Endothelial cell of umbilical vein (primary cell): ENCODE data around the gene NUBP1. TPM values are rescaled to one million over a fixed set of nuclear protein-coding genes. Genes with fewer than 3 reads are reported as not detected.

Experiments
- BruUV-seq: library from RNA; stranded (reverse); fragments of 400-500 nt; replicated peaks from 2 replicates; lab custom pipeline; 2021; lab: Mats Ljungman, UMichigan
- CTCF ChIA-PET: fragments of 300-600, 350-600 bp; sonication (Branson Sonifier 250); formaldehyde crosslinking; loops from one replicate; lab custom pipeline; 2021; ENCODE audit warnings: antibody characterized with exemption, inconsistent platforms; lab: Charles Lee
- POLR2A ChIA-PET: fragments of 300-600, 350-600 bp; sonication (Branson Sonifier 250); formaldehyde crosslinking; loops from one replicate; lab custom pipeline; 2021; ENCODE audit warnings: antibody characterized with exemption, inconsistent platforms; lab: Charles Lee
- DNase-seq: peaks from one replicate; pipeline ENCODE4 v3.0.0-alpha.2; 2011; ENCODE audit warnings: low read depth, low spot score
- FAIRE-seq: peaks from 2 replicates; lab custom pipeline; 2011; peaks lifted over from hg19 to GRCh38; lab: Jason Lieb, UNC
- H2AFZ ChIP-seq: 2 replicates; pipeline ENCODE4 v1.6.0; 2012; ENCODE audit warnings: low read depth, low read length, control low read depth, inconsistent platforms
- H3K27ac ChIP-seq: 2 replicates; pipeline ENCODE4 v1.5.1; 2011; ENCODE audit warnings: low read depth, mild to moderate bottlenecking, control low read depth, low read length, moderate library complexity; ENCODE audit not compliant: insufficient read depth
- H3K27me3 ChIP-seq, 2 experiments: 2 replicates each; pipeline versions ENCODE4 v1.6.0 to v1.6.1; 2011; ENCODE audit warnings: low read length in 2 of 2, mixed read lengths in 1 of 2; ENCODE audit not compliant: control insufficient read depth in 2 of 2, insufficient read depth in 2 of 2
- H3K36me3 ChIP-seq, 2 experiments: 2 replicates in 1 of 2; 3 replicates in 1 of 2; pipeline ENCODE4 v1.5.1; 2011; ENCODE audit warnings: low read length in 2 of 2, mild to moderate bottlenecking in 1 of 2, moderate library complexity in 1 of 2; ENCODE audit not compliant: control insufficient read depth in 2 of 2, insufficient read depth in 2 of 2; ENCODE audit errors: extremely low read depth in 1 of 2
- H3K4me1 ChIP-seq: 3 replicates; pipeline ENCODE4 v1.5.1; 2011; ENCODE audit warnings: mild to moderate bottlenecking, low read length; ENCODE audit not compliant: control insufficient read depth, insufficient read depth; ENCODE audit errors: extremely low read depth
- H3K4me2 ChIP-seq: 2 replicates; pipeline ENCODE4 v1.6.1; 2011; ENCODE audit warnings: low read length, control low read depth, mixed read lengths; ENCODE audit not compliant: insufficient read depth
- H3K4me3 ChIP-seq, 3 experiments: fragments of 200-600 bp in 1 of 3; sonication (generic), shearing (Covaris generic) in 1 of 3; replicated peaks in 1 of 3; 2 replicates each; pipeline ENCODE4 v1.5.1; 2011 to 2016; ENCODE audit warnings: control low read depth in 3 of 3, low read length in 3 of 3, mild to moderate bottlenecking in 2 of 3, inconsistent platforms in 1 of 3, low read depth in 1 of 3, moderate library complexity in 1 of 3; ENCODE audit not compliant: insufficient read depth in 1 of 3
- H3K79me2 ChIP-seq: 2 replicates; pipeline ENCODE4 v1.6.0; 2012; ENCODE audit warnings: low read length, inconsistent platforms; ENCODE audit not compliant: control insufficient read depth, insufficient read depth
- H3K9ac ChIP-seq: replicated peaks from 2 replicates; pipeline ENCODE3; 2011; ENCODE audit warnings: low read length, control low read depth; ENCODE audit not compliant: insufficient read depth; ENCODE audit errors: extremely low read depth
- H3K9me1 ChIP-seq: replicated peaks from 3 replicates; pipeline ENCODE4 v1.6.0; 2011; ENCODE audit warnings: mild to moderate bottlenecking, low read length; ENCODE audit not compliant: control insufficient read depth, insufficient read depth; ENCODE audit errors: extremely low read depth
- H3K9me3 ChIP-seq: replicated peaks from 2 replicates; pipeline ENCODE4 v1.5.1; 2012; ENCODE audit warnings: low read length, inconsistent platforms; ENCODE audit not compliant: control insufficient read depth, insufficient read depth
- H4K20me1 ChIP-seq: replicated peaks from 2 replicates; pipeline ENCODE3; 2011; ENCODE audit warnings: mild to moderate bottlenecking, low read length; ENCODE audit not compliant: control insufficient read depth, insufficient read depth; ENCODE audit errors: extremely low read depth
- CTCF ChIP-seq, 2 donors: IDR thresholded peaks; 1 replicate in 1 of 2; 2 replicates in 1 of 2; pipeline ENCODE4 v1.5.1; 2011; ENCODE audit warnings: low read length in 2 of 2, mild to moderate bottlenecking in 2 of 2, moderate library complexity in 2 of 2, control low read depth in 1 of 2, inconsistent platforms in 1 of 2, low read depth in 1 of 2; ENCODE audit not compliant: insufficient read depth in 1 of 2; ENCODE audit errors: extremely low read depth in 1 of 2
- EZH2 ChIP-seq: IDR thresholded peaks from 2 replicates; pipeline ENCODE4 v1.6.1; 2012; ENCODE audit warnings: borderline replicate concordance, low read depth, mild to moderate bottlenecking, moderate library complexity, low read length, inconsistent platforms; ENCODE audit not compliant: severe bottlenecking
- MYC ChIP-seq: IDR thresholded peaks from one replicate; pipeline ENCODE4 v1.6.1; 2011; ENCODE audit warnings: mild to moderate bottlenecking, low read depth, low read length
- POLR2AphosphoS5 ChIP-seq: IDR thresholded peaks from 2 replicates; pipeline ENCODE4 v1.6.1; 2012; ENCODE audit warnings: low read depth, mild to moderate bottlenecking, control low read depth, low read length, moderate library complexity; ENCODE audit not compliant: insufficient read depth
- dilution Hi-C: fragments of 300-500 bp; cut with MboI; formaldehyde crosslinking; loops from one replicate; pipeline ENCODE4 v1.15.0; 2019; ENCODE audit warnings: low sequenced_read_pairs; ENCODE audit not compliant: extremely low pct_ligation_motif_present
- intact Hi-C: fragments of 100-400 bp; cut with micrococcal nuclease; formaldehyde crosslinking; loops from one replicate; pipeline ENCODE4 v1.10.0; 2022
- polyA plus RNA-seq, 4 experiments: library from polyadenylated mRNA; depleted of rRNA in 3 of 4; stranded (reverse) in 3 of 4; unstranded in 1 of 4; fragments of >200 nt; gene quantifications; 2 replicates each; pipeline versions ENCODE4 v1.2.1 to v1.2.3, GENCODE V29; 2011 to 2012; ENCODE audit warnings: missing spikeins in 1 of 4
- total RNA-seq: library from RNA; stranded (reverse); gene quantifications from 2 replicates; pipeline ENCODE4 v1.2.3, GENCODE V29; 2021
- TF ChIP-seq, protein P1 (sequence below): IDR thresholded peaks from 2 replicates; pipeline ENCODE4 v1.6.1; 2011; ENCODE audit not compliant: insufficient read depth, insufficient read length

NUBP1 gene
- total and polyA plus RNA-seq, 2 donors (not counting 3 experiments of a cell fraction or from before 2014, with no cell fraction given) = 23.6 to 30.8 TPM

- no TSS peak for BruUV-seq
- H3K9ac ChIP-seq = no peak overlapping the region
- CTCF ChIA-PET = no interaction called here
- H3K4me1 ChIP-seq = no peaks in the 10 kb centered on the region
- dilution Hi-C loops = no loop called here
- H3K4me3 ChIP-seq = no peak overlapping the region
- no peaks in the 10 kb centered on the region for H4K20me1 ChIP-seq
- no peaks in the 10 kb centered on the region for H3K79me2 ChIP-seq
- no peak overlapping the region for H3K27ac ChIP-seq
- DNase-seq (no peak), FAIRE-seq (no peak)
- no peaks in the 10 kb centered on the region for H3K36me3 ChIP-seq
- intact Hi-C loops = no loop called here
- TF ChIP-seq CTCF (IDR thresholded peaks at IDR 0.05; ENCODE audit: extremely low read depth in 1 of 2, insufficient read depth in 1 of 2, low read depth in 1 of 2, low read length in 2 of 2) (no peak), POLR2AphosphoS5 (no peak), MYC (no peak), EZH2 (no peak)
- TF ChIP-seq, protein P1, sequence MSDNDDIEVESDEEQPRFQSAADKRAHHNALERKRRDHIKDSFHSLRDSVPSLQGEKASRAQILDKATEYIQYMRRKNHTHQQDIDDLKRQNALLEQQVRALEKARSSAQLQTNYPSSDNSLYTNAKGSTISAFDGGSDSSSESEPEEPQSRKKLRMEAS = no peak
- H3K27me3 ChIP-seq = no peaks in the 10 kb centered on the region
- no peaks in the 10 kb centered on the region for H3K9me3 ChIP-seq
- no peak overlapping the region for H3K4me2 ChIP-seq
- POLR2A ChIA-PET = no interaction called here
- H3K9me1 ChIP-seq = no peaks in the 10 kb centered on the region
- no peak overlapping the region for H2AFZ ChIP-seq
Measured at GRCh38 chr16:10729104-10730048, 14.3 kb upstream of the NUBP1 start.
